Psoas muscle (tissue), 8 donors: ENCODE measurements around the gene PTPRCAP. TPM values are rescaled to one million over a fixed set of nuclear protein-coding genes. Genes with fewer than 3 reads are reported as not detected.

Experiments
- ATAC-seq, 4 donors: fragments of 200-7000 bp; cut with Tn5 transposase; one replicate each; pipeline ENCODE4 v1.9.1; 2020; ENCODE audit warnings: moderate library complexity in 3 of 4, mild to moderate bottlenecking in 2 of 4
- DNase-seq, 2 donors: peaks; one replicate each; pipeline ENCODE4 v3.0.0-alpha.2; 2020
- H3K27ac ChIP-seq: fragments of 200-600 bp; one replicate; pipeline ENCODE4 v1.8.0; 2022
- H3K27me3 ChIP-seq, 3 donors: fragments of 200-600 bp in 1 of 3; one replicate each; pipeline versions ENCODE4 v1.6.1 to v1.8.0; 2013 to 2022; ENCODE audit warnings: low read length in 2 of 3, mild to moderate bottlenecking in 2 of 3, moderate library complexity in 1 of 3; ENCODE audit not compliant: insufficient read depth in 3 of 3
- H3K36me3 ChIP-seq, 2 donors: fragments of 200-600 bp in 1 of 2; one replicate each; pipeline versions ENCODE4 v1.6.1 to v1.8.0; 2013 to 2022; ENCODE audit warnings: low read depth in 1 of 2, mild to moderate bottlenecking in 1 of 2, moderate library complexity in 1 of 2; ENCODE audit not compliant: insufficient read depth in 1 of 2
- H3K4me1 ChIP-seq: fragments of 200-600 bp; one replicate; pipeline ENCODE4 v1.8.0; 2022
- H3K4me3 ChIP-seq: fragments of 200-600 bp; one replicate; pipeline ENCODE4 v1.8.0; 2022; ENCODE audit warnings: mild to moderate bottlenecking
- H3K9me3 ChIP-seq: fragments of 200-600 bp; one replicate; pipeline ENCODE4 v1.8.0; 2022
- CTCF ChIP-seq: fragments of 200-600 bp; IDR thresholded peaks from one replicate; pipeline ENCODE4 v1.8.0; 2022; ENCODE audit warnings: antibody characterized with exemption
- WGBS, 3 donors: extraction: QIAGEN DNeasy Blood & Tissue Kit; methylation state at CpG; one replicate each; pipeline versions ENCODE4 v1.1.6 to v1.1.7; 2013; 5-methylcytosine and 5-hydroxymethylcytosine counted together
- intact Hi-C, 2 donors: fragments of 100-400 bp; cut with DNase I; formaldehyde crosslinking; loops; one replicate each; pipeline versions ENCODE4 v1.11.0 to v1.14.2; 2022
- polyA plus RNA-seq, 3 donors: library from polyadenylated mRNA; stranded (reverse); fragments of 200-250 nt; gene quantifications; one replicate each; pipeline ENCODE4 v1.2.3, GENCODE V29; 2013
- total RNA-seq, 4 donors: library from RNA; stranded (reverse); fragmentation: NEBNext Ultra II Directional in 2 of 4; extraction: Animal tissue kit (Norgen Biotek cat#: 25700) in 2 of 4; gene quantifications; one replicate each; pipeline versions ENCODE4 v1.2.1 to v1.2.4, GENCODE V29; 2021 to 2023
- donor health status: healthy with polysubstance abuse.
- donor health status: DM: no; HTN: no; CAD: no; lungs with moderate emphysema.
- donor health status: Bipolar disorder and iron deficiency.
- donor health status: healthy.
- donor health status: DM: yes; HTN: yes; CAD: no.
- donor health status: DM: no; HTN: no; CAD: no.
- donor health status: DM: no; HTN: no; CAD: no.
- donor health status: DM: yes; HTN: yes; CAD: no.

PTPRCAP gene
- total and polyA plus RNA-seq, 7 donors: 0.25 to 1.4 (median 1.0) TPM

DNA sequence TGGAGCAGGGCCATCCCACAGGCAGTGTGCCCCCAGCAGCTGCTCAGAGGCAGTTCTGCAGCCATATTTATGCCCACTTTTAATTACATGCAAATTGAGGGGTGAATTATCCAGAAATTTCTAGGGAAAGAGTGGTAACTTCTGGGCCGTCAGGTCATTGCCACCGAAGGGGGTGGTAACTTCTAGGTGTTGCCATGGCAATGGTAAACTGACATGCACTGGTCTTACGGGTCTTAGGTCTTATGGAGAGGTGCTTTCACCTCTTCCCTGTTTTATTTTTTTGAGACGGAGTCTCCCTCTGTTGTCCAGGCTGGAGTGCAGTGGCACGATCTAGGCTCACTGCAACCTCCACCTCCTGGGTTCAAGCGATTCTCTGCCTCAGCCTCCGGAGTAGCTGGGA lies 35.4 kb upstream of the PTPRCAP start:
- no peak overlapping the region for H3K4me3 ChIP-seq
- ATAC-seq (no peak), DNase-seq (no peak)
- H3K36me3 ChIP-seq: no peaks in the 10 kb centered on the region
- 76 to 80% (median 77%) methylated on average over 7 of the region's 7 CpGs for WGBS, 3 donors
- TF ChIP-seq CTCF: no peak
- intact Hi-C loops: no loop called here
- H3K4me1 ChIP-seq: peaks cover 10% of the 10 kb centered on the region
- H3K27me3 ChIP-seq: no peaks in the 10 kb centered on the region
- H3K9me3 ChIP-seq: no peaks in the 10 kb centered on the region
- no peak overlapping the region for H3K27ac ChIP-seq

- Histone ChIP-seq H3K4me3 (no peak overlapping the region), H3K36me3 (peaks cover 0 to 5% of the 10 kb centered on the region in 2 donors), H3K4me1 (peaks cover 12% of the 10 kb centered on the region), H3K27me3 (no peaks in the 10 kb centered on the region), H3K27ac (no peak overlapping the region), H3K9me3 (no peaks in the 10 kb centered on the region)
- intact Hi-C loops: no loop called here
- DNase-seq (no peak), ATAC-seq (no peak)
- TF ChIP-seq CTCF: no peak
- WGBS, 3 donors: 80 to 84% (median 82%) methylated on average over 8 of the region's 8 CpGs
Measured at GRCh38 chr11:67470337-67471002, 33.0 kb upstream of the PTPRCAP start.

DNA sequence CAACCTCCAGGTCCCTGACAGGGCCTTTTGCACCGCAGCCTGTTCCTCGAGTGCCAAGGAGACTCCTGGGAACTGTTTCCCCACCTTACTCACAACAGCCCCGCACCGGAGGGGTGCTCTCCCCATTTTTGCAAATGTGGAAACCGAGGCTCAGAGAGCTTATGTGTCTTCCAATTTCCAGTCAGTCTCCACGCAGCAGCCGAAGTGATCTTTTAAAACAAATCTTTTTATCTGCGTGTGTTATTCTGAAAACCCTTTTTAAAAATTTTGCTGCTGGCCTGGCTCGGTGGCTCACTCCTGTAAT lies 32.0 kb upstream of the PTPRCAP start:
- ATAC-seq (no peak), DNase-seq (no peak)
- peak overlapping the region; percentile 98 for H3K4me3 ChIP-seq
- WGBS, 3 donors: 5 to 9% (median 7%) methylated on average over 9 of the region's 9 CpGs
- H3K9me3 ChIP-seq: no peaks in the 10 kb centered on the region
- TF ChIP-seq CTCF: no peak
- H3K27ac ChIP-seq: peak overlapping the region; percentile 85
- H3K36me3 ChIP-seq: peaks cover 0 to 5% of the 10 kb centered on the region in 2 donors
- H3K27me3 ChIP-seq: no peaks in the 10 kb centered on the region
- peaks cover 12% of the 10 kb centered on the region for H3K4me1 ChIP-seq
- intact Hi-C loops: loop anchor here (5.0 kb wide), 3 partner anchors 38 to 67 kb away; partner anchors contain the start of genes PPP1CA (in 2 of the 2), RPS6KB2 (in 2 of the 2), TBC1D10C (in 2 of the 2) and CDK2AP2 (in 1 of the 2)

DNA sequence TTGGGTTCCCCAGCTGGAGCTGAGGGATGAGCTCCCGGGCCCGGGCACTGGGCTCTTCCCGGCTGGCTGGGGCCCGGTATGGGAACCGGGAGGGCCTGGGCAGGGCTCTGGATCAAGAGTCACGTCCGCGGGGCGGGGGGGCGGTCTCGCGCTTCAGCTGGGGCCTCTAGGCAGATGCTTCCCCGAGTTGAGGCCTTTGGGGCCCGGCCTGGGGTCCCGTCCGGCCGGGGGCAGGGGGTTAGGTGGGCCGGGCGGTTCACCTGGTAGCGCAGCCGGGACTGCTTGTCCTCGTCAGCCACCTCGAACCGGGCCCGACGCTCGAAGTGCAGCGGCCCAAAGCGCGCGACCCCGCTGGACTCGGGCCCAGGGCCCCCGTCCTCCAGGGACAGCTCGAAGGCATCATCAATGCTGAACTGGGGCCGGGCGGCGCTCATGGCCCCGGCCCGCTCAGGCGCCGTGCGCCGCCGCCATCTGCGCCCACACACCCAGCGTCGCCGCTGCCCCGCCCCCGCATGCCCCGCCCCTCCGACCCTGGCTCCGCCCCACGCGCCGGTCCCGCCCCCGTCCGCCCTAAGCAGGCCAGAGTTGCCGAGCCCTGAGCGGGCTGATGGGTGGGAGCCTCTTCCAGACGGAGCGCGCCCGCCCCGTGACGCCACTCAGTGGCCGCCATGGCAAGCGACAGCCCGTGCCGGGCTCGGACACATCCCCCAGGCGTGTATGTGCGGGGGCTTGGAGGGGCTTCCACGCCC lies 31.5 kb upstream of the PTPRCAP start, which contains the start of gene TMEM134:
TSS of gene TMEM134 (minus strand) at position 493 of the 749 bp plus-strand sequence. CDS start at position 434, 59 bp downstream.
- DNase-seq (peak; percentile 93 to 97), ATAC-seq (peak; percentile 93 to 97 (median 96))
- peak within 1 kb of the TSS; percentile 98 for H3K4me3 ChIP-seq
- H3K9me3 ChIP-seq: no peaks in the 10 kb centered on the region
- H3K36me3 ChIP-seq: peaks cover 0 to 5% of the 10 kb centered on the region in 2 donors
- H3K27ac ChIP-seq: peak within 1 kb of the TSS; percentile 85
- 0 to 1% (median 0%) methylated on average over 39 to 76 of the region's 76 CpGs for WGBS, 3 donors
- no peaks in the 10 kb centered on the region for H3K27me3 ChIP-seq
- TF ChIP-seq CTCF: peak; percentile 47
- intact Hi-C loops: loop anchor here (5.0 kb wide), 3 partner anchors 38 to 67 kb away; partner anchors contain the start of genes PPP1CA (in 2 of the 2), RPS6KB2 (in 2 of the 2), TBC1D10C (in 2 of the 2) and CDK2AP2 (in 1 of the 2)
- peaks cover 15% of the 10 kb centered on the region for H3K4me1 ChIP-seq
